ENCODE results near the gene ILKAP.

The ILKAP gene

GRCh38 chr2:238125127-238125885 is 78.2 kb downstream of the ILKAP start:
- no peak for DNase-seq

- DNase-seq = no peak
These were observed 78.9 kb downstream of the ILKAP start for GRCh38 chr2:238124488-238125126.

- DNase-seq = no peak
These were observed 79.5 kb downstream of the ILKAP start for GRCh38 chr2:238123991-238124470.

GRCh38 chr2:238123218-238123971 is 80.1 kb downstream of the ILKAP start:
- no peak for DNase-seq

GRCh38 chr2:238122287-238123217 is 80.9 kb downstream of the ILKAP start:
- no peak for DNase-seq

- DNase-seq = no peak
These were observed 81.8 kb downstream of the ILKAP start for GRCh38 chr2:238121511-238122286.

- DNase-seq = no peak
These were observed 82.8 kb downstream of the ILKAP start for GRCh38 chr2:238120463-238121298.
